Measurements from ENCODE around the gene TUNAR. TPM values are rescaled to one million over a fixed set of nuclear protein-coding genes. Genes with fewer than 3 reads are reported as not detected.

TUNAR gene
- total and polyA plus RNA-seq, 10 donors: 0.03 to 0.69 (median 0.35) TPM; not detected in 5

DNA sequence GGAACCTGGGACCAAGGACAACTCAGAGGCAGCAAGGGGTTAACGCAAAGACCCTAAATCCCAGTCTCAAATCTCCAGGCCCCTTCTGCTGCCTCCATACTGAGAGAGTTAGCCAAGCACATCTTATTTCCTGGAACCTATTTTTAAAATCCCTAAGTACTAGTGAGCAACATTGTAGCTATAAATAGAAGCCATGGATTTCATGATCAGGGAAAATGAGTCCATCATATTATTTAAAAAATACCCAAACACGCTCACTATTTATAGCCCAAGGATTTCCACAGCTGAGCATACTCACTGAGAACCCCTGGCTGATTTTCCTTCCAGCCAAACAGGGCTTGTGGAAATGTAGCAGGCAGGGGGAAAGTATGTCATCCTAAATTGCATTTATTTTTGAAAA is 19.4 kb upstream of the TUNAR start:
- no peaks in the 10 kb centered on the region for H3K9me3 ChIP-seq
- no peaks in the 10 kb centered on the region for H3K27me3 ChIP-seq (replicated peaks in 1 of 7)
- intact Hi-C loops (cut with DNase I; ENCODE audit: low total_unique reads): no loop called here
- no peaks in the 10 kb centered on the region for H3K36me3 ChIP-seq
- H3K27ac ChIP-seq: no peak overlapping the region
- TF ChIP-seq CTCF (IDR thresholded peaks at IDR 0.05 in 8 of 11, conservative IDR thresholded peaks at IDR 0.05 in 3 of 11) (no peak), POLR2A (IDR thresholded peaks at IDR 0.05) (no peak), POLR2AphosphoS5 (IDR thresholded peaks at IDR 0.05) (no peak)
- DNase-seq: no peak
- H3K4me1 ChIP-seq: no peaks in the 10 kb centered on the region
- H3K4me3 ChIP-seq: no peak overlapping the region
- 80 to 88% (median 83%) methylated on average over 2 of the region's 2 CpGs for WGBS, 5 donors

GRCh38 chr14:95858893-95859292 is 17.7 kb upstream of the TUNAR start:
- Histone ChIP-seq H3K4me3 (no peak overlapping the region), H3K27ac (no peak overlapping the region), H3K36me3 (no peaks in the 10 kb centered on the region), H3K9me3 (no peaks in the 10 kb centered on the region), H3K27me3 (replicated peaks in 1 of 7) (peaks cover 0 to 4% (median 0%) of the 10 kb centered on the region in 7 donors), H3K4me1 (no peaks in the 10 kb centered on the region)
- TF ChIP-seq POLR2A (IDR thresholded peaks at IDR 0.05) (no peak), CTCF (IDR thresholded peaks at IDR 0.05 in 8 of 11, conservative IDR thresholded peaks at IDR 0.05 in 3 of 11) (no peak), POLR2AphosphoS5 (IDR thresholded peaks at IDR 0.05) (no peak)
- DNase-seq: no peak
- WGBS, 5 donors: 79 to 83% (median 80%) methylated on average over 4 of the region's 4 CpGs
- intact Hi-C loops (cut with DNase I; ENCODE audit: low total_unique reads): no loop called here

GRCh38 chr14:95862243-95862642 is 14.4 kb upstream of the TUNAR start:
- Histone ChIP-seq H3K27ac (no peak overlapping the region), H3K4me3 (no peak overlapping the region), H3K4me1 (no peaks in the 10 kb centered on the region), H3K36me3 (no peaks in the 10 kb centered on the region), H3K9me3 (peaks cover 0 to 7% (median 2%) of the 10 kb centered on the region in 8 donors), H3K27me3 (replicated peaks in 1 of 7) (peaks cover 0 to 10% (median 0%) of the 10 kb centered on the region in 7 donors)
- no peak for DNase-seq
- intact Hi-C loops (cut with DNase I; ENCODE audit: low total_unique reads): no loop called here
- WGBS, 5 donors: 8 to 21% (median 9%) methylated on average over 3 of the region's 3 CpGs
- no peak for TF ChIP-seq POLR2AphosphoS5 (IDR thresholded peaks at IDR 0.05)
- TF ChIP-seq CTCF (IDR thresholded peaks at IDR 0.05 in 8 of 11, conservative IDR thresholded peaks at IDR 0.05 in 3 of 11): no peak
- no peak for TF ChIP-seq POLR2A (IDR thresholded peaks at IDR 0.05)

DNA sequence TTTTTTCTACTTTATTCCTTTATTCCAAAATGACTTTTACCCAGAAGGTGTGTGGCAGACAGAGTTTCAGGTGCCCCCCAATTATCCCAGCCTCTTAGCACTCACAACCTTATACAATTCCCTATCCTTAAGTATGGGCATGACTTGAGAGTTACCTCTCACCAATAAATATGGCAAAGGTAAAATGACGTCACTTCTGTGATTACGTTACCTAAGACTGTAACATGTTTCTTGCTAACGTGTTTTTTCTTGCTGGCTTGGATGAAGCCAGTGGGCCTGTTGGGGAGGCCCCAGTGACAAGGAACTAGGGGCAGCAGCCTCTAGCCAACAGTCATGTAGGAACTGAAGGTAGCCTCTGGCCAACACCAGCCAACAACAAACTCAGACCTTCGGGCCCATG is 13.3 kb upstream of the TUNAR start:
- intact Hi-C loops (cut with DNase I; ENCODE audit: low total_unique reads): no loop called here
- 81 to 90% (median 88%) methylated on average over 3 to 4 of the region's 4 CpGs for WGBS, 5 donors
- TF ChIP-seq CTCF (IDR thresholded peaks at IDR 0.05 in 8 of 11, conservative IDR thresholded peaks at IDR 0.05 in 3 of 11): no peak
- no peak for TF ChIP-seq POLR2AphosphoS5 (IDR thresholded peaks at IDR 0.05)
- no peak for TF ChIP-seq POLR2A (IDR thresholded peaks at IDR 0.05)
- H3K36me3 ChIP-seq: no peaks in the 10 kb centered on the region
- H3K9me3 ChIP-seq: peaks cover 0 to 7% (median 2%) of the 10 kb centered on the region in 8 donors
- no peaks in the 10 kb centered on the region for H3K4me1 ChIP-seq
- no peak for DNase-seq
- H3K27me3 ChIP-seq (replicated peaks in 1 of 7): peaks cover 0 to 10% (median 0%) of the 10 kb centered on the region in 7 donors
- no peak overlapping the region for H3K4me3 ChIP-seq
- no peak overlapping the region for H3K27ac ChIP-seq

Data from spleen (tissue), 11 donors.